Measurements from ENCODE around the gene RTRAF. TPM values are rescaled to one million over a fixed set of nuclear protein-coding genes. Genes with fewer than 3 reads are reported as not detected.

Gene RTRAF
- total and polyA plus RNA-seq, 4 donors, result 21.6 to 119 (median 66.6) TPM

DNA sequence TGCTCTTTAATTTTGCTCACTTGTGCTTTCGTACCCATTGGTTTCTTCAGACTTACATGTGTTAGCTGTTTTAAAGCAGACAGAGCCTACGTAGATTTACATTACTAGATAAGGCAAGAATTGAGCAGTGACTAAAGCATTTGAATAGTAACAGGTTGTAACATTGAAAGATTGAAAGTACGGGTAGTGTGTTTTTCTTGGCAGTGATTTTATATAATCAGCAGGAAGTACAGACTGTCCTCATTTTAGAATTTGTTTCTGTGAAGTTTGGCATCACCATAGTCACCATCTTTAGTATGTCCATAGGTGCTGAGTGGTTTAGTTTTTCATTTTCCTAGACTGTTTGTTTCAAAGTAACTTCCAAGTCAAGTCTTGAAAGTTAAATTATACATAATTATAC is 14.0 kb downstream of the RTRAF start:
- peak overlapping the region in 1 of 2 donors; percentile 21 for H3K27ac ChIP-seq (ENCODE audit: low read depth in 1 of 2, low read length in 2 of 2)
- no peaks in the 10 kb centered on the region for H3K9me3 ChIP-seq (ENCODE audit: control insufficient read depth in 4 of 4, low read length in 3 of 4)
- H3K36me3 ChIP-seq (ENCODE audit: control insufficient read depth in 4 of 4, insufficient read depth in 3 of 4, low read depth in 1 of 4, low read length in 3 of 4), result peaks cover 2 to 50% (median 44%) of the 10 kb centered on the region in 4 donors
- H3K27me3 ChIP-seq (ENCODE audit: control insufficient read depth in 4 of 4, insufficient read depth in 4 of 4, low read length in 3 of 4), result no peaks in the 10 kb centered on the region
- DNase-seq (ENCODE audit: low spot score), result no peak
- TF ChIP-seq, protein P1, sequence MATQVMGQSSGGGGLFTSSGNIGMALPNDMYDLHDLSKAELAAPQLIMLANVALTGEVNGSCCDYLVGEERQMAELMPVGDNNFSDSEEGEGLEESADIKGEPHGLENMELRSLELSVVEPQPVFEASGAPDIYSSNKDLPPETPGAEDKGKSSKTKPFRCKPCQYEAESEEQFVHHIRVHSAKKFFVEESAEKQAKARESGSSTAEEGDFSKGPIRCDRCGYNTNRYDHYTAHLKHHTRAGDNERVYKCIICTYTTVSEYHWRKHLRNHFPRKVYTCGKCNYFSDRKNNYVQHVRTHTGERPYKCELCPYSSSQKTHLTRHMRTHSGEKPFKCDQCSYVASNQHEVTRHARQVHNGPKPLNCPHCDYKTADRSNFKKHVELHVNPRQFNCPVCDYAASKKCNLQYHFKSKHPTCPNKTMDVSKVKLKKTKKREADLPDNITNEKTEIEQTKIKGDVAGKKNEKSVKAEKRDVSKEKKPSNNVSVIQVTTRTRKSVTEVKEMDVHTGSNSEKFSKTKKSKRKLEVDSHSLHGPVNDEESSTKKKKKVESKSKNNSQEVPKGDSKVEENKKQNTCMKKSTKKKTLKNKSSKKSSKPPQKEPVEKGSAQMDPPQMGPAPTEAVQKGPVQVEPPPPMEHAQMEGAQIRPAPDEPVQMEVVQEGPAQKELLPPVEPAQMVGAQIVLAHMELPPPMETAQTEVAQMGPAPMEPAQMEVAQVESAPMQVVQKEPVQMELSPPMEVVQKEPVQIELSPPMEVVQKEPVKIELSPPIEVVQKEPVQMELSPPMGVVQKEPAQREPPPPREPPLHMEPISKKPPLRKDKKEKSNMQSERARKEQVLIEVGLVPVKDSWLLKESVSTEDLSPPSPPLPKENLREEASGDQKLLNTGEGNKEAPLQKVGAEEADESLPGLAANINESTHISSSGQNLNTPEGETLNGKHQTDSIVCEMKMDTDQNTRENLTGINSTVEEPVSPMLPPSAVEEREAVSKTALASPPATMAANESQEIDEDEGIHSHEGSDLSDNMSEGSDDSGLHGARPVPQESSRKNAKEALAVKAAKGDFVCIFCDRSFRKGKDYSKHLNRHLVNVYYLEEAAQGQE (IDR thresholded peaks at IDR 0.05), result no peak
- peak; percentile 29 for TF ChIP-seq SP1 (IDR thresholded peaks at IDR 0.05)
- no peak overlapping the region for H3K4me3 ChIP-seq (ENCODE audit: low read depth in 1 of 3, low read length in 3 of 3)
- peaks cover 2 to 23% (median 6%) of the 10 kb centered on the region in 4 donors for H3K4me1 ChIP-seq (ENCODE audit: control insufficient read depth in 4 of 4, insufficient read depth in 4 of 4, low read length in 3 of 4)
- H3K9ac ChIP-seq (ENCODE audit: low read depth in 1 of 2, low read length in 2 of 2), result no peak overlapping the region
- 49% methylated on average over 3 of the region's 3 CpGs for WGBS

DNA sequence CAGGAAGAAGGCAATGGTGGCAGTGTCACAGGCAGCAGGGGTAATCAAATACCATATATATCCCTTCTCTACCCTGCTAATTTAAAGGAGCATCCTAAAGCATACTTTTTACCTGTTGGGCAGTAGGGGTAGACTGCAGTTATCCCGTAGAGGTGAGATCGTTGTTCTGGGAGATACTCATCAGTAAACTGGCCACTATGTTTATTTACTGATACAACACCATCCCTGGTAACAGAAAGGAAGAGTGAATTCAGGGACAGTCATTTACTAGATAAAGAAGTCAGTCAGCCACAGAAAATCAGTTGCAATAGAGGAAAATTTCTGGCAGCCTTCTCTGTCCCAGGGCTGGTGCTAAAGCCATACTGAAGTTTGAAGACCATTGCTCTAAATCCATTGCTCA is 16.3 kb downstream of the RTRAF start:
- no peak overlapping the region for H3K27ac ChIP-seq (ENCODE audit: low read depth in 1 of 2, low read length in 2 of 2)
- no peak overlapping the region for H3K9ac ChIP-seq (ENCODE audit: low read depth in 1 of 2, low read length in 2 of 2)
- H3K27me3 ChIP-seq (ENCODE audit: control insufficient read depth in 4 of 4, insufficient read depth in 4 of 4, low read length in 3 of 4), result no peaks in the 10 kb centered on the region
- TF ChIP-seq, protein P2, sequence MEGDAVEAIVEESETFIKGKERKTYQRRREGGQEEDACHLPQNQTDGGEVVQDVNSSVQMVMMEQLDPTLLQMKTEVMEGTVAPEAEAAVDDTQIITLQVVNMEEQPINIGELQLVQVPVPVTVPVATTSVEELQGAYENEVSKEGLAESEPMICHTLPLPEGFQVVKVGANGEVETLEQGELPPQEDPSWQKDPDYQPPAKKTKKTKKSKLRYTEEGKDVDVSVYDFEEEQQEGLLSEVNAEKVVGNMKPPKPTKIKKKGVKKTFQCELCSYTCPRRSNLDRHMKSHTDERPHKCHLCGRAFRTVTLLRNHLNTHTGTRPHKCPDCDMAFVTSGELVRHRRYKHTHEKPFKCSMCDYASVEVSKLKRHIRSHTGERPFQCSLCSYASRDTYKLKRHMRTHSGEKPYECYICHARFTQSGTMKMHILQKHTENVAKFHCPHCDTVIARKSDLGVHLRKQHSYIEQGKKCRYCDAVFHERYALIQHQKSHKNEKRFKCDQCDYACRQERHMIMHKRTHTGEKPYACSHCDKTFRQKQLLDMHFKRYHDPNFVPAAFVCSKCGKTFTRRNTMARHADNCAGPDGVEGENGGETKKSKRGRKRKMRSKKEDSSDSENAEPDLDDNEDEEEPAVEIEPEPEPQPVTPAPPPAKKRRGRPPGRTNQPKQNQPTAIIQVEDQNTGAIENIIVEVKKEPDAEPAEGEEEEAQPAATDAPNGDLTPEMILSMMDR (IDR thresholded peaks at IDR 0.05; ENCODE audit: low read depth, low read length, missing input control), result no peak
- TF ChIP-seq JUND (IDR thresholded peaks at IDR 0.05), result no peak
- TF ChIP-seq, protein P3, sequence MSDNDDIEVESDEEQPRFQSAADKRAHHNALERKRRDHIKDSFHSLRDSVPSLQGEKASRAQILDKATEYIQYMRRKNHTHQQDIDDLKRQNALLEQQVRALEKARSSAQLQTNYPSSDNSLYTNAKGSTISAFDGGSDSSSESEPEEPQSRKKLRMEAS (IDR thresholded peaks at IDR 0.05), result no peak
- no peak for TF ChIP-seq EGR1 (IDR thresholded peaks at IDR 0.05; ENCODE audit: low read depth in 2 of 2)
- no peak for TF ChIP-seq TAF1 (conservative IDR thresholded peaks at IDR 0.05)
- TF ChIP-seq FOXA2 (IDR thresholded peaks at IDR 0.05), result no peak
- TF ChIP-seq NR2F2 (IDR thresholded peaks at IDR 0.05), result no peak
- TF ChIP-seq FOXA1 (IDR thresholded peaks at IDR 0.05), result no peak
- TF ChIP-seq, protein P4, sequence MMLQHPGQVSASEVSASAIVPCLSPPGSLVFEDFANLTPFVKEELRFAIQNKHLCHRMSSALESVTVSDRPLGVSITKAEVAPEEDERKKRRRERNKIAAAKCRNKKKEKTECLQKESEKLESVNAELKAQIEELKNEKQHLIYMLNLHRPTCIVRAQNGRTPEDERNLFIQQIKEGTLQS (IDR thresholded peaks at IDR 0.05), result no peak
- TF ChIP-seq YY1 (IDR thresholded peaks at IDR 0.05), result no peak
- TF ChIP-seq, protein P1 (IDR thresholded peaks at IDR 0.05), result no peak
- TF ChIP-seq RXRA (IDR thresholded peaks at IDR 0.05), result no peak
- TF ChIP-seq GABPA (IDR thresholded peaks at IDR 0.05 in 1 of 2, conservative IDR thresholded peaks at IDR 0.05 in 1 of 2), result no peak
- no peak for TF ChIP-seq HNF4A (conservative IDR thresholded peaks at IDR 0.05)
- no peak for TF ChIP-seq RAD21 (IDR thresholded peaks at IDR 0.05)
- TF ChIP-seq, protein P5, sequence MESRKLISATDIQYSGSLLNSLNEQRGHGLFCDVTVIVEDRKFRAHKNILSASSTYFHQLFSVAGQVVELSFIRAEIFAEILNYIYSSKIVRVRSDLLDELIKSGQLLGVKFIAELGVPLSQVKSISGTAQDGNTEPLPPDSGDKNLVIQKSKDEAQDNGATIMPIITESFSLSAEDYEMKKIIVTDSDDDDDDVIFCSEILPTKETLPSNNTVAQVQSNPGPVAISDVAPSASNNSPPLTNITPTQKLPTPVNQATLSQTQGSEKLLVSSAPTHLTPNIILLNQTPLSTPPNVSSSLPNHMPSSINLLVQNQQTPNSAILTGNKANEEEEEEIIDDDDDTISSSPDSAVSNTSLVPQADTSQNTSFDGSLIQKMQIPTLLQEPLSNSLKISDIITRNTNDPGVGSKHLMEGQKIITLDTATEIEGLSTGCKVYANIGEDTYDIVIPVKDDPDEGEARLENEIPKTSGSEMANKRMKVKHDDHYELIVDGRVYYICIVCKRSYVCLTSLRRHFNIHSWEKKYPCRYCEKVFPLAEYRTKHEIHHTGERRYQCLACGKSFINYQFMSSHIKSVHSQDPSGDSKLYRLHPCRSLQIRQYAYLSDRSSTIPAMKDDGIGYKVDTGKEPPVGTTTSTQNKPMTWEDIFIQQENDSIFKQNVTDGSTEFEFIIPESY (IDR thresholded peaks at IDR 0.05), result no peak
- TF ChIP-seq HNF4G (IDR thresholded peaks at IDR 0.05), result no peak
- no peak for TF ChIP-seq SP1 (IDR thresholded peaks at IDR 0.05)
- no peaks in the 10 kb centered on the region for H3K9me3 ChIP-seq (ENCODE audit: control insufficient read depth in 4 of 4, low read length in 3 of 4)
- WGBS, result 59% methylated on average over 2 of the region's 2 CpGs
- peaks cover 2 to 23% (median 6%) of the 10 kb centered on the region in 4 donors for H3K4me1 ChIP-seq (ENCODE audit: control insufficient read depth in 4 of 4, insufficient read depth in 4 of 4, low read length in 3 of 4)
- H3K36me3 ChIP-seq (ENCODE audit: control insufficient read depth in 4 of 4, insufficient read depth in 3 of 4, low read depth in 1 of 4, low read length in 3 of 4), result peaks cover 4 to 56% (median 51%) of the 10 kb centered on the region in 4 donors
- no peak for DNase-seq (ENCODE audit: low spot score)
- H3K4me3 ChIP-seq (ENCODE audit: low read depth in 1 of 3, low read length in 3 of 3), result no peak overlapping the region
